HG03460 (cell line): ENCODE results near the gene IP6K1.
"Not testable (repeated sequence)": the region's sequence is repeated elsewhere in the genome, so short reads cannot be mapped to it uniquely, and the experiment has no call there.

Experiments used
- ATAC-seq: cut with Tn5 transposase; IDR thresholded peaks from one replicate; pipeline ENCODE4 v1.9.1; 2021; ENCODE audit not compliant: unreplicated experiment

Gene IP6K1

GRCh38 chr3:49713336-49714105 lies 72.8 kb downstream of the IP6K1 start:
- no peak for ATAC-seq

GRCh38 chr3:49712631-49713317 lies 73.6 kb downstream of the IP6K1 start:
- no peak for ATAC-seq

- no peak for ATAC-seq
These were observed 74.2 kb downstream of the IP6K1 start for GRCh38 chr3:49712166-49712565.

GRCh38 chr3:49711489-49711888 lies 74.9 kb downstream of the IP6K1 start:
- no peak for ATAC-seq

GRCh38 chr3:49709852-49710251 lies 76.5 kb downstream of the IP6K1 start:
- ATAC-seq = no peak

- ATAC-seq = no peak
These were observed 79.2 kb downstream of the IP6K1 start for GRCh38 chr3:49707113-49707480.

GRCh38 chr3:49706456-49707112 lies 79.8 kb downstream of the IP6K1 start:
- ATAC-seq = no peak

- no peak for ATAC-seq
These were observed 80.9 kb downstream of the IP6K1 start for GRCh38 chr3:49705390-49705960.

- no peak for ATAC-seq
These were observed 81.7 kb downstream of the IP6K1 start for GRCh38 chr3:49704629-49705028.

GRCh38 chr3:49703956-49704355 lies 82.4 kb downstream of the IP6K1 start:
- ATAC-seq = no peak

- ATAC-seq = no peak
These were observed 82.9 kb downstream of the IP6K1 start for GRCh38 chr3:49703443-49703927.

- no peak for ATAC-seq
These were observed 83.7 kb downstream of the IP6K1 start for GRCh38 chr3:49702672-49703071.

GRCh38 chr3:49701388-49702077 lies 84.8 kb downstream of the IP6K1 start:
- ATAC-seq = no peak

- no peak for ATAC-seq
These were observed 85.8 kb downstream of the IP6K1 start for GRCh38 chr3:49700453-49701128.

- no peak for ATAC-seq
These were observed 86.3 kb downstream of the IP6K1 start for GRCh38 chr3:49700014-49700413.

GRCh38 chr3:49699281-49699979 lies 86.9 kb downstream of the IP6K1 start:
- ATAC-seq = no peak

- not testable (repeated sequence) for ATAC-seq
These were observed 90.9 kb downstream of the IP6K1 start for GRCh38 chr3:49695350-49696015.

- ATAC-seq = not testable (repeated sequence)
These were observed 91.8 kb downstream of the IP6K1 start for GRCh38 chr3:49694409-49695070.

- not testable (repeated sequence) for ATAC-seq
These were observed 94.9 kb downstream of the IP6K1 start for GRCh38 chr3:49691481-49691880.
